ENCODE measurements around the gene CMC2. TPM values are rescaled to one million over a fixed set of nuclear protein-coding genes. Genes with fewer than 3 reads are reported as not detected.

CMC2 gene
- total and polyA plus RNA-seq, 2 of the 13 experiments (the other 11 are each of a cell fraction or from before 2014, with no cell fraction given): 116 to 129 TPM

GRCh38 chr16:81006211-81006812, 373 bp downstream of the CMC2 start (continued):
- no peak for TF ChIP-seq HMGXB3 (CRISPR knock-in tag; IDR thresholded peaks at IDR 0.05; ENCODE audit: borderline replicate concordance)
- no peak for TF ChIP-seq ZSCAN12 (CRISPR knock-in tag; IDR thresholded peaks at IDR 0.05)
- TF ChIP-seq ZNF766 (CRISPR knock-in tag; IDR thresholded peaks at IDR 0.05; ENCODE audit: borderline replicate concordance): no peak; the same call in none of the 2 replicates
- 0 out of 2 replicates have a peak, but pooled peaks have one; percentile 4 for TF ChIP-seq PPARG (CRISPR knock-in tag; conservative IDR thresholded peaks at IDR 0.05)
- 0 out of 2 replicates have a peak, but pooled peaks have one; percentile 18 for TF ChIP-seq SP140L (CRISPR knock-in tag; IDR thresholded peaks at IDR 0.05; ENCODE audit: borderline replicate concordance)
- TF ChIP-seq GMEB1 (CRISPR knock-in tag; IDR thresholded peaks at IDR 0.05; ENCODE audit: borderline replicate concordance): no peak
- no peak; the same call in 1 of the 2 replicates for TF ChIP-seq ZBTB25 (CRISPR knock-in tag; IDR thresholded peaks at IDR 0.05)
- peak; percentile 16; the same call in 1 of the 2 replicates for TF ChIP-seq CHD4 (IDR thresholded peaks at IDR 0.05; ENCODE audit: borderline replicate concordance, low read length)
- TF ChIP-seq ELK4 (CRISPR knock-in tag; IDR thresholded peaks at IDR 0.05; ENCODE audit: borderline replicate concordance): no peak
- TF ChIP-seq ZNF724P (CRISPR knock-in tag; IDR thresholded peaks at IDR 0.05; ENCODE audit: borderline replicate concordance): no peak
- TF ChIP-seq ZNF354B (CRISPR knock-in tag; IDR thresholded peaks at IDR 0.05): no peak
- no peak for TF ChIP-seq SOX5 (CRISPR knock-in tag; IDR thresholded peaks at IDR 0.05; ENCODE audit: borderline replicate concordance)
- TF ChIP-seq SRSF1 (optimal IDR thresholded peaks at IDR 0.05; ENCODE audit: low read depth, low read length): no peak
- no peak for TF ChIP-seq ZNF317 (CRISPR knock-in tag; IDR thresholded peaks at IDR 0.05)
- no peak; the same call in 1 of the 2 replicates for TF ChIP-seq ZFP37 (CRISPR knock-in tag; IDR thresholded peaks at IDR 0.05; ENCODE audit: borderline replicate concordance)
- TF ChIP-seq HNRNPL (IDR thresholded peaks at IDR 0.05; ENCODE audit: low read depth, low read length): no peak
- TF ChIP-seq IRX3 (CRISPR knock-in tag; IDR thresholded peaks at IDR 0.05; ENCODE audit: borderline replicate concordance, low read depth): no peak
- no peak; the same call in 1 of the 2 replicates for TF ChIP-seq ZNF598 (CRISPR knock-in tag; IDR thresholded peaks at IDR 0.05; ENCODE audit: borderline replicate concordance)
- no peak for TF ChIP-seq NFIB (CRISPR knock-in tag; IDR thresholded peaks at IDR 0.05; ENCODE audit: borderline replicate concordance)
- TF ChIP-seq CENPBD1 (CRISPR knock-in tag; IDR thresholded peaks at IDR 0.05; ENCODE audit: borderline replicate concordance, low read depth): no peak
- TF ChIP-seq HDAC1 (CRISPR knock-in tag; IDR thresholded peaks at IDR 0.05): peak; percentile 63; the same call in 1 of the 2 replicates
